IPS-20b (cell line): Measurements from ENCODE around the gene RANBP17.
"Not testable (repeated sequence)": the region's sequence is repeated elsewhere in the genome, so short reads cannot be mapped to it uniquely, and the experiment has no call there.

Experiments used
- H3K27ac ChIP-seq: one replicate; pipeline ENCODE4 v1.5.1; 2013; ENCODE audit warnings: low read length
- H3K27me3 ChIP-seq: 2 replicates; pipeline ENCODE4 v1.6.1; 2013; ENCODE audit warnings: mild to moderate bottlenecking, low read length, inconsistent platforms; ENCODE audit not compliant: insufficient read depth
- H3K36me3 ChIP-seq: 2 replicates; pipeline ENCODE4 v1.6.1; 2013; ENCODE audit warnings: low read depth, mild to moderate bottlenecking, inconsistent platforms, low read length, moderate library complexity; ENCODE audit not compliant: insufficient read depth
- H3K4me1 ChIP-seq: 2 replicates; pipeline ENCODE4 v1.6.1; 2013; ENCODE audit warnings: mild to moderate bottlenecking, control low read depth, inconsistent platforms, low read length, moderate library complexity; ENCODE audit not compliant: insufficient read depth
- H3K4me3 ChIP-seq: 2 replicates; pipeline ENCODE4 v1.5.1; 2013; ENCODE audit warnings: mild to moderate bottlenecking, low read length, inconsistent platforms
- H3K9ac ChIP-seq: 2 replicates; pipeline ENCODE4 v1.6.1; 2013; ENCODE audit warnings: low read depth, mild to moderate bottlenecking, inconsistent platforms, low read length, moderate library complexity
- H3K9me3 ChIP-seq: 2 replicates; pipeline ENCODE4 v1.6.1; 2013; ENCODE audit warnings: mild to moderate bottlenecking, low read depth, low read length, inconsistent platforms; ENCODE audit not compliant: insufficient read depth

Gene RANBP17

DNA sequence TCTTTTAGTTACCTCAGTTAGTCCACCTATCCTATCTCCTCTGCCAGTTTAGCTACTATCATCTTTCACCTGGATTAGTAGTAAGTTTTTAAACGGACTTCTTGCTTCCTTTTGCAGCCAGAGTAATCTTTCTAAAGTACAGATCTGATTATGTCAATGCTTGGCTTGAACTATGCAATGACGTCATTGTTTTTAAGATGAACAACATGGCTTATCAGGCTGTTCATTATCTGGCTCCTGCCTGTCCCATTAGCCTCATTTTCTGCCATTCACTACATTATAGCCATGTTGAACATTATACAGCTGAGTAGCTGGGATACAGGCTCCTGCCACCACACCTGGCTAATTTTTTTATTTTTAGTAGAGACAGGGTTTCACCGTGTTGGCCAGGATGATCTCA is 98.7 kb downstream of the RANBP17 start:
- H3K36me3 ChIP-seq: no peaks in the 10 kb centered on the region
- H3K4me3 ChIP-seq: no peak overlapping the region
- H3K9me3 ChIP-seq: no peaks in the 10 kb centered on the region
- no peak overlapping the region for H3K9ac ChIP-seq
- no peaks in the 10 kb centered on the region for H3K4me1 ChIP-seq
- no peak overlapping the region for H3K27ac ChIP-seq
- no peaks in the 10 kb centered on the region for H3K27me3 ChIP-seq

DNA sequence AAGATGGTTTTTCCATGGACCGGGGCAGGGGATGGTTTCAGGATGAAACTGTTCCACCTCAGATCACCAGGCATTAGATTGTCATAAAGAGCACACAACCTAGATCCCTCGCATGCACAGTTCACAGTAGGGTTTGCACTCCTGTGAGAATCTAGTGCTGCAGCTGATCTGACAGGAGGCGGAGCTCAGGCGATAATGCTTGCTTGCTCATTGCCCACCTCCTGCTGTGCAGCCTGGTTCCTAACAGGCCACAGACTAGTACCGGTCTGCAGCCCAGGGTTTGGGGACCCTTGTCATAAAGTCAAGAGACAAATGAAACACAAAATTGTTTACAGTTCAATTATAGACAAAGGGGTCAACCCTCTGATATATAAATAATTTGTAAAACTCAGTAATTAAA is 101.7 kb downstream of the RANBP17 start:
- Histone ChIP-seq H3K9ac (no peak overlapping the region), H3K4me3 (no peak overlapping the region), H3K27ac (no peak overlapping the region)

DNA sequence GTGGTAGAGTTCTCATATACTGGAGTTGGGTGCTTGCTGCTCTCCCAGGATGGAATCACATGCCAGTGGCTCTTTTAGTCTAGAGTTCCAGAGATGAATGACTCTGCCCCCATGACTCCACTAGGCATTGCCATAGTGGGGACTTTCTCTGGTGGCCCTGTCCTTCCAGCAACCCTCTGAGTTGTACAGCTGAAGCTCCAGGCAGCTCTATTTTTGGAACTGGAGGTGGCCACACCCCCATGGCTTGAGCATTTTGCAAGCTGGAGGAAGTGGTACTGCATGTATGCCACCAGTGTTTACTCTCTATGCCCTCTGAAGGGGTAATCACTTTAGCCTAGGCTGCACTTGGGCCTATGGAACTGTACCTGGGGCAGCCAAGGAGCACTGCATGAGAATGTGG is 112.6 kb downstream of the RANBP17 start:
- no peak overlapping the region for H3K4me3 ChIP-seq
- H3K36me3 ChIP-seq: peaks cover 3% of the 10 kb centered on the region; the same call in 1 of the 2 replicates
- H3K9ac ChIP-seq: no peak overlapping the region
- no peaks in the 10 kb centered on the region for H3K27me3 ChIP-seq
- no peaks in the 10 kb centered on the region for H3K4me1 ChIP-seq
- H3K9me3 ChIP-seq: peaks cover 14% of the 10 kb centered on the region; the same call in 1 of the 2 replicates
- H3K27ac ChIP-seq: no peak overlapping the region

More for the DNA sequence above, 101.7 kb downstream of the RANBP17 start:
- H3K27me3 ChIP-seq: no peaks in the 10 kb centered on the region
- H3K9me3 ChIP-seq: no peaks in the 10 kb centered on the region
- no peaks in the 10 kb centered on the region for H3K36me3 ChIP-seq
- H3K4me1 ChIP-seq: no peaks in the 10 kb centered on the region

DNA sequence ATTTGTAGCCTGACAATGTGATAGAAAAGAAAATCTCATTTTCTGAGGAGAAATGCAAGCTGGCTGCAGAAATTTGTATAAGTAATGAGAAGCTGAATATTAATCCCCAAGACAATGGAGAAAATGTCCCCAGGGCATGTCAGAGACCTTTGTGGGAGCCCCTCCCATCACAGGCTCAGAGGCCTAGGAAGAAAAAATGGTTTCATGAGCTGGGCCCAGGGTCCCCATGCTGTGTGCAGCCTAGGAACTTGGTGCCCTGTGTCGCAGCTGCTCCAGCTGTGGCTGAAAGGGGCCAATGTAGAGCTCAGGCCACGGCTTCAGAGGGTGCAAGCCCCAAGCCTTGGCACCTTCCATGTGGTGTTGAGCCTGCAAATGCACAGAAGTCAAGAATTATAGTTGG is 118.4 kb downstream of the RANBP17 start:
- H3K4me1 ChIP-seq, H3K27me3 ChIP-seq, H3K9ac ChIP-seq, H3K4me3 ChIP-seq, H3K27ac ChIP-seq: not testable (repeated sequence)
- Histone ChIP-seq H3K9me3 (peaks cover 36% of the 10 kb centered on the region), H3K36me3 (peaks cover 11% of the 10 kb centered on the region; the same call in 1 of the 2 replicates)

DNA sequence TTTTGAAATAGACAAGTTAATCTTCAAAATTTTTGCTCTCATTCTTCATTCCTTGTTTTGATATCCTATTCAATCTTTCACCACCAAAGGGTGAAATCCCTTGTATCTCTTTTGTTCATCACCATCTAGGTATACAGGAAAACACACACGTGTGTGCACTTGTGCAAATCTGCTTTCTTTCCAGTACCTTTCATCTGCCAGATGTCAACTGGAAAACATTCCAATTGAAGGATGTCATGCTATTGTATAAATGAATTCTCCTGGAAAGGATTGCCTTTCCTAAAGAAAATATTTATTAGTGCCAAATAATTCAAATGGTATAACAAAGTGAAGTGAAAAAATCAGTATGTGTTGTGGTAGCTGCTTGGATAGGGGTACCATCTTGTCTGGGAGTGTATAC is 123.7 kb downstream of the RANBP17 start:
- Histone ChIP-seq H3K4me3 (no peak overlapping the region), H3K4me1 (no peaks in the 10 kb centered on the region), H3K9me3 (peaks cover 11% of the 10 kb centered on the region), H3K27ac (no peak overlapping the region), H3K27me3 (no peaks in the 10 kb centered on the region), H3K9ac (no peak overlapping the region), H3K36me3 (peaks cover 4% of the 10 kb centered on the region; the same call in 1 of the 2 replicates)

DNA sequence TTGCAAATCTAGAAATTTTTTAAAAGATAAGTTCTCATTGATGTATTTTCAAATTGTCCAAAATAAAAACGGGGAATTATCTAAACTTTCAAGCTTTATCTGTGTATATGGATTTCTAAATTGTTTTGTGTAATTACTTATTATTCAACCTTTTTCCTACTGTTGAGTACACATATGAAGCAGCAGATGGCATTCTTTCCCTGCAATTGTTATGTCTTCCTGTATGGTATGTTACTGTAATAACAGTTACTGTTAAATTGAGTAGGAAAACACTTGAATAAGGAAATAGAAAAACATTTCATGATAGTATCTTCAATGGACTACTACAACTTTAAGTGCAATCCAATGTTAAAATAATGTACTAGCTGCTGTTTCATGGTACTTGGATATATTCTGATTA is 124.8 kb downstream of the RANBP17 start:
- Histone ChIP-seq H3K4me3 (no peak overlapping the region), H3K9ac (no peak overlapping the region), H3K27me3 (no peaks in the 10 kb centered on the region), H3K27ac (no peak overlapping the region), H3K36me3 (peaks cover 2% of the 10 kb centered on the region; the same call in 1 of the 2 replicates), H3K4me1 (no peaks in the 10 kb centered on the region), H3K9me3 (peaks cover 1% of the 10 kb centered on the region; the same call in 1 of the 2 replicates)

DNA sequence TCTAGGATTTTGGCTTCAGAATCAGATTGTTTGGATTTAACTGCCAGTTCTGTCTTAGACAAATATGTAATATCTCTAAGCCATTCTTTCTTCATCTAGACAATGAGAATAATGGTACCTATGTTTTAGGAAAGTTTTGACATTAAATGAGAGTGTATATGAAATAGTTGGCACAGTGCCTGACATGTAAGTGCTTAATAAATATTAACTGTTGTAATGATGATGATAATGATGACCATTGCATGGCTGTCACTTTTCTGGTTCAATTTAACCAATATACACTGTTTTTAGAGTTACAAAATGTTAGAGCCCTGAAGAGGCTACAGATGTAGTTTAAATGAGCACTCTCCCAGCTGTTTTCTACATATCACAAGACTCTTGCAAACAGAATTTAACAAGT is 131.7 kb downstream of the RANBP17 start:
- H3K27me3 ChIP-seq: no peaks in the 10 kb centered on the region
- 0 out of 2 replicates have a peak, but pooled peaks cover 8% of the 10 kb centered on the region for H3K4me1 ChIP-seq
- H3K9me3 ChIP-seq: no peaks in the 10 kb centered on the region
- no peak overlapping the region for H3K9ac ChIP-seq
- H3K36me3 ChIP-seq: no peaks in the 10 kb centered on the region
- H3K4me3 ChIP-seq: no peak overlapping the region
- no peak overlapping the region for H3K27ac ChIP-seq

DNA sequence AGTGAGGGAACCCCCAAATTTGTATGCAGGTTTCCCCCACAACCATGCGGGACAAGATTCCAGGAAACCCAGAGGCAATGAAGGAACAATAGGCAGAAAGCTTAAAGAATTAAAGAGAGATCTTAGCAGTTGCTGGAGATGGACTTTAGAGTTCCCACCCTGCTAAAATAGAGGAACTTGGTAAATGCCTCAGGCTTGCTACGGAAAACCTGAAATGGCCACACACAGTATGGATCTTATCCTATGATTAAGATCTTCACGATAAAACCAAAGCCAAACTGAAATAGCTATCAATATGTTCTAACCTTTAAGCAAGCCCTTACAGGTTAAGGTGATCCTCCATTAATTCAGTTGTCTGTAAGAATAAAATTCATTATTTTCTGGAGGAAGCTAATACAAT is 148.3 kb downstream of the RANBP17 start:
- Histone ChIP-seq H3K36me3 (no peaks in the 10 kb centered on the region), H3K27me3 (no peaks in the 10 kb centered on the region), H3K4me3 (no peak overlapping the region), H3K4me1 (no peaks in the 10 kb centered on the region), H3K9me3 (no peaks in the 10 kb centered on the region), H3K27ac (no peak overlapping the region), H3K9ac (no peak overlapping the region)

DNA sequence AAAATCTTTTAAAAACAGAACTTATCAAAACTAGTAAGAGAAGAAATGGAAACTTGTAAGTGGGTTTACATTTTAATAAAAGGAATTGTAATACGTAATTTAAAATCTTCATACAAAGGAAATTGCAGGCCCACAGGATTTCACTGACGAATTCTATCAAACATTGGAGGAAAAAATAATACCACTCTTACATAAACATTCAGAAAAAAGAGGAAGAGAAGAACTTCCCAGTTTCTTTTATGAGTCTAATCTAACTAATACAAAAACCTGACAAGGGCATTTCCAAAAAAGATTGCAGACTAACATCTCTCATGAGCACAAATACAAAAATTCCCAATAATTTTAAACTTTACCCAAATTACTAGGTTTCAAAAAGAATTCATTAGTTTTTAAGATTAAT is 149.0 kb downstream of the RANBP17 start:
- Histone ChIP-seq H3K4me1 (no peaks in the 10 kb centered on the region), H3K4me3 (no peak overlapping the region), H3K36me3 (no peaks in the 10 kb centered on the region), H3K9me3 (no peaks in the 10 kb centered on the region), H3K9ac (no peak overlapping the region), H3K27ac (no peak overlapping the region), H3K27me3 (no peaks in the 10 kb centered on the region)

DNA sequence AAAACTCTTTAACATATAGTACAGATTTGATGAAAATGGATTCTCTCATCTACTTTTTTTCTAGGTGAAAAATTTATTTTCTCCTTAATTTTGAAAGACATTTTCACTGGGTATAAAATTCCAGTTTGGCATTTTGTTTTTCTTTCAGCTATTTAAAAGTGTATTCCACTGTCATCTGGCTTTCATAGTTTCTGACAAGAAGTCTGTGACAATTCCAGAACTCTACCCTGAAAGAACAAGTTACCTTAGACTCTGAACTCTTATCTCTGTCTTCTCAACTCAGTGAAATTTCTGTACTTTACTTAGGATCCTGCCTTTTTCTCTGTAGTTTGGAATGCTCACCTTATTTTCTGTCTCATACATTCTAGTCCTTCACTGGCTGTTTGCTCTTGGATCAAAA is 161.7 kb downstream of the RANBP17 start:
- H3K36me3 ChIP-seq: no peaks in the 10 kb centered on the region
- no peak overlapping the region for H3K9ac ChIP-seq
- H3K27ac ChIP-seq: no peak overlapping the region
- H3K27me3 ChIP-seq: no peaks in the 10 kb centered on the region
- no peaks in the 10 kb centered on the region for H3K4me1 ChIP-seq
- H3K4me3 ChIP-seq: no peak overlapping the region
- peaks cover 25% of the 10 kb centered on the region for H3K9me3 ChIP-seq

DNA sequence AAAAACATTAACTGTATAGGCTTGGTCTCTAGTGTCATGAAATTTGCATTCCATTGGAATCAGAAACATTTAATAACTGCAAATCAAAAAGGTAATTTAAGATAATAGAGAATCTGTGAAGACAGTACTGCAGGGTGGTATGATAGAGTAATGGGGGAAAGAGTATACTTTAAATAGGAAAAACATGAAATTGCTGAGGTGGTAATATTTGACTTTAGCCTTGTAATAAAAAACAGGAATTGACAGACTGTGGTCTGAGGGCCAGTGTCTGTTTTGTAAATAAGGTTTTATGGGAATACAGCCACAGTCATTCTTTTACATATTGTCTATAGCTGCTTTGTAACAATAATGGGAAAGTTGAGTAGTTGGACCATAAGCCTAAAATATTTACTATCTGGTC is 162.3 kb downstream of the RANBP17 start:
- no peak overlapping the region for H3K27ac ChIP-seq
- no peak overlapping the region for H3K4me3 ChIP-seq
- no peaks in the 10 kb centered on the region for H3K27me3 ChIP-seq
- no peaks in the 10 kb centered on the region for H3K4me1 ChIP-seq
- peaks cover under 1% of the 10 kb centered on the region; the same call in 1 of the 2 replicates for H3K36me3 ChIP-seq
- no peak overlapping the region for H3K9ac ChIP-seq
- H3K9me3 ChIP-seq: peaks cover 25% of the 10 kb centered on the region

DNA sequence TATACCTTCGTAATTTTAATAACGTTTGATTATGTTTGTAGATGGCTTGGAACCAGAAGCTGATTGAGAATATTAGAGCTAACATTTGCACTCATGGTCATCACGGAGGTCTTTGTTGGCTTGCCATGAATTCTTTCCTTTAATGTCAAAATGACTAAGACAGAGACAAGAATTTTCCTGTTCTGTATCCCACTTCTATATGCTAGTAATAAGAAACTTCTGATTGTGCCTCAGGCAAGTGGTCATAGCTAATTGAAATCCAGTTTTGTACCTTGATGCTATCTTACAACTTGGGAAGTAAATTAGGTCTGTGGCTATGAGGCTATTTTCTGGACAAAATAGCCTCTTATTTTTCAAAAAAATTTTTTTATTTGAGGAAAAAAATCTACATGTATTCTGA is 167.6 kb downstream of the RANBP17 start:
- no peaks in the 10 kb centered on the region for H3K9me3 ChIP-seq
- no peaks in the 10 kb centered on the region for H3K4me1 ChIP-seq
- H3K27me3 ChIP-seq: no peaks in the 10 kb centered on the region
- H3K27ac ChIP-seq: no peak overlapping the region
- H3K36me3 ChIP-seq: peaks cover 4% of the 10 kb centered on the region; the same call in 1 of the 2 replicates
- no peak overlapping the region for H3K9ac ChIP-seq
- H3K4me3 ChIP-seq: no peak overlapping the region
